Spleen (tissue), 11 donors: ENCODE data around the gene NUP98. TPM values are rescaled to one million over a fixed set of nuclear protein-coding genes. Genes with fewer than 3 reads are reported as not detected.
A peak's percentile ranks its signal among the peaks of the same experiment; 100 is the strongest.

Source experiments
- DNase-seq: peaks from one replicate; pipeline ENCODE4 v3.0.0-alpha.2; 2020
- H3K27ac ChIP-seq, 8 donors: fragments of 200-600 bp; sonication (generic) in 7 of 8; 1 replicate in 4 of 8; 2 replicates in 4 of 8; pipeline versions ENCODE4 v1.5.0 to v1.8.0; 2016 to 2021; ENCODE audit warnings: inconsistent platforms in 4 of 8, mild to moderate bottlenecking in 4 of 8, moderate library complexity in 1 of 8
- H3K27me3 ChIP-seq, 7 donors: fragments of 200-600 bp; sonication (generic) in 6 of 7; replicated peaks in 1 of 7; 1 replicate in 4 of 7; 2 replicates in 3 of 7; pipeline versions ENCODE4 v1.5.0 to v1.8.0; 2016 to 2021; ENCODE audit warnings: inconsistent platforms in 3 of 7, mild to moderate bottlenecking in 1 of 7
- H3K36me3 ChIP-seq, 6 donors: fragments of 200-600 bp; sonication (generic) in 5 of 6; 1 replicate in 4 of 6; 2 replicates in 2 of 6; pipeline versions ENCODE4 v1.5.0 to v1.8.0; 2016 to 2021; ENCODE audit warnings: inconsistent platforms in 2 of 6
- H3K4me1 ChIP-seq, 6 donors: fragments of 200-600 bp; sonication (generic) in 5 of 6; 1 replicate in 3 of 6; 2 replicates in 3 of 6; pipeline versions ENCODE4 v1.5.0 to v1.8.0; 2016 to 2021; ENCODE audit warnings: inconsistent platforms in 3 of 6
- H3K4me3 ChIP-seq, 8 donors: fragments of 200-600 bp; sonication (generic) in 7 of 8; 1 replicate in 4 of 8; 2 replicates in 4 of 8; pipeline versions ENCODE4 v1.5.0 to v1.8.0; 2016 to 2021; ENCODE audit warnings: inconsistent platforms in 4 of 8, mild to moderate bottlenecking in 4 of 8, moderate library complexity in 2 of 8
- H3K9me3 ChIP-seq, 8 donors: fragments of 200-600 bp; sonication (generic) in 7 of 8; 1 replicate in 4 of 8; 2 replicates in 4 of 8; pipeline versions ENCODE4 v1.5.0 to v1.8.0; 2016 to 2021; ENCODE audit warnings: inconsistent platforms in 4 of 8
- POLR2A ChIP-seq, 3 donors: fragments of 450-650 bp; IDR thresholded peaks; one replicate each; pipeline ENCODE4 v1.5.1; 2017; ENCODE audit warnings: antibody characterized with exemption in 3 of 3, mild to moderate bottlenecking in 1 of 3
- POLR2AphosphoS5 ChIP-seq, 3 donors: sonication (generic); formaldehyde crosslinking; IDR thresholded peaks; one replicate each; pipeline ENCODE4 v1.5.1; 2017; ENCODE audit warnings: antibody characterized with exemption in 3 of 3
- WGBS, 5 donors: extraction: QIAGEN DNeasy Blood & Tissue Kit in 3 of 5; methylation state at CpG; one replicate each; pipeline versions ENCODE4 v1.1.5 to v1.1.7; 2013 to 2018; 5-methylcytosine and 5-hydroxymethylcytosine counted together
- intact Hi-C: fragments of 100-400 bp; cut with DNase I; formaldehyde crosslinking; loops from one replicate; pipeline ENCODE4 v1.15.0; 2023; ENCODE audit warnings: low total_unique reads
- polyA plus RNA-seq, 3 donors: library from polyadenylated mRNA; stranded (reverse); fragments of 200-250 nt; gene quantifications; one replicate each; pipeline ENCODE4 v1.2.1, GENCODE V29; 2013
- total RNA-seq, 7 donors: library from RNA; depleted of rRNA in 3 of 7; stranded (reverse); fragments of >200 nt in 3 of 7; fragmentation: NEBNext Ultra II Directional in 4 of 7; extraction: Animal tissue kit (Norgen Biotek cat#: 25700) in 4 of 7; gene quantifications; one replicate each; pipeline versions ENCODE4 v1.1.0 to v1.2.1, GENCODE V29; 2016 to 2021
- TF ChIP-seq, protein P1 (sequence below), 11 experiments: fragments of 200-600 bp in 7 of 11; fragments of 450-650 bp in 4 of 11; sonication (generic) in 4 of 11; IDR thresholded peaks in 8 of 11; conservative IDR thresholded peaks in 3 of 11; 1 replicate in 7 of 11; 2 replicates in 4 of 11; pipeline versions ENCODE4 v1.4.0 to v1.8.0; 2016 to 2021; ENCODE audit warnings: antibody characterized with exemption in 11 of 11, inconsistent platforms in 4 of 11, mild to moderate bottlenecking in 1 of 11
- donor health status: healthy with polysubstance abuse.
- donor health status: DM: no; HTN: no; CAD: no; lungs with moderate emphysema.
- donor health status: DM: no; HTN: no; CAD: no.
- donor health status: Bipolar disorder and iron deficiency.
- donor health status: healthy.
- donor health status: DM: no; HTN: no; CAD: no.
- donor health status: DM: yes; HTN: yes; CAD: no.

The NUP98 gene
- total and polyA plus RNA-seq, 10 donors = 12.6 to 171 (median 88.7) TPM

- H3K9me3 ChIP-seq = no peaks in the 10 kb centered on the region
- H3K27me3 ChIP-seq = no peaks in the 10 kb centered on the region
- WGBS, 5 donors = 89 to 100% (median 91%) methylated on average over 2 to 3 of the region's 3 CpGs
- DNase-seq = no peak
- peaks cover 0 to 44% (median 23%) of the 10 kb centered on the region in 6 donors for H3K4me1 ChIP-seq
- TF ChIP-seq, protein P1, sequence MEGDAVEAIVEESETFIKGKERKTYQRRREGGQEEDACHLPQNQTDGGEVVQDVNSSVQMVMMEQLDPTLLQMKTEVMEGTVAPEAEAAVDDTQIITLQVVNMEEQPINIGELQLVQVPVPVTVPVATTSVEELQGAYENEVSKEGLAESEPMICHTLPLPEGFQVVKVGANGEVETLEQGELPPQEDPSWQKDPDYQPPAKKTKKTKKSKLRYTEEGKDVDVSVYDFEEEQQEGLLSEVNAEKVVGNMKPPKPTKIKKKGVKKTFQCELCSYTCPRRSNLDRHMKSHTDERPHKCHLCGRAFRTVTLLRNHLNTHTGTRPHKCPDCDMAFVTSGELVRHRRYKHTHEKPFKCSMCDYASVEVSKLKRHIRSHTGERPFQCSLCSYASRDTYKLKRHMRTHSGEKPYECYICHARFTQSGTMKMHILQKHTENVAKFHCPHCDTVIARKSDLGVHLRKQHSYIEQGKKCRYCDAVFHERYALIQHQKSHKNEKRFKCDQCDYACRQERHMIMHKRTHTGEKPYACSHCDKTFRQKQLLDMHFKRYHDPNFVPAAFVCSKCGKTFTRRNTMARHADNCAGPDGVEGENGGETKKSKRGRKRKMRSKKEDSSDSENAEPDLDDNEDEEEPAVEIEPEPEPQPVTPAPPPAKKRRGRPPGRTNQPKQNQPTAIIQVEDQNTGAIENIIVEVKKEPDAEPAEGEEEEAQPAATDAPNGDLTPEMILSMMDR (IDR thresholded peaks at IDR 0.05 in 8 of 11, conservative IDR thresholded peaks at IDR 0.05 in 3 of 11) = no peak
- TF ChIP-seq POLR2A (IDR thresholded peaks at IDR 0.05) = no peak
- no peak for TF ChIP-seq POLR2AphosphoS5 (IDR thresholded peaks at IDR 0.05)
- H3K36me3 ChIP-seq = peaks cover 0 to 41% (median 28%) of the 10 kb centered on the region in 6 donors
- no peak overlapping the region for H3K27ac ChIP-seq
- H3K4me3 ChIP-seq = no peak overlapping the region
- intact Hi-C loops = no loop called here
These were observed 25.9 kb upstream of the NUP98 start for GRCh38 chr11:3823303-3823702.

DNA sequence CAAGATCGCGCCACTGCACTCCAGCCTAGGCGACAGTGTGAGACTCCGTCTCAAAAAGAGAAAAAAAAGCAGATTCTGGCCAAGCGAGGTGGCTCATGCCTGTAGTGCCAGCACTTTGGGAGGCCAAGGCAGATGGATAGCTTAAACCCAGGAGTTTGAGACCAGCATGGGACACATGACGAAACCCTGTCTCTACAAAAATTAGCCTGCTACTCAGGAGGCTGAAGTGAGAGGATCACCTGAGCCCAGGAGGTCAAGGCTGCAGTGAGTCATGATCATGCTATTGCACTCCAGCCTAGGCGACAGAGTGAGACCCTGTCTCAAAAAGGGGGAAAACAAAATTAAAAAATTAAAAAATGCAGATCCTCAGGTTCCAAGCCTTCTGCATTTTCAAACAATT lies 25.0 kb upstream of the NUP98 start:
- DNase-seq = no peak
- H3K9me3 ChIP-seq = no peaks in the 10 kb centered on the region
- H3K4me1 ChIP-seq = peaks cover 0 to 34% (median 20%) of the 10 kb centered on the region in 6 donors
- no peak overlapping the region for H3K4me3 ChIP-seq
- no peak overlapping the region for H3K27ac ChIP-seq
- intact Hi-C loops = no loop called here
- TF ChIP-seq POLR2AphosphoS5 (IDR thresholded peaks at IDR 0.05) (no peak), POLR2A (IDR thresholded peaks at IDR 0.05) (no peak)
- TF ChIP-seq, protein P1 (IDR thresholded peaks at IDR 0.05 in 8 of 11, conservative IDR thresholded peaks at IDR 0.05 in 3 of 11) = no peak
- WGBS, 5 donors = 93 to 98% (median 94%) methylated on average over 5 to 7 of the region's 7 CpGs
- H3K27me3 ChIP-seq = no peaks in the 10 kb centered on the region
- H3K36me3 ChIP-seq = peaks cover 0 to 32% (median 19%) of the 10 kb centered on the region in 6 donors

- Histone ChIP-seq H3K4me3 (no peak overlapping the region), H3K4me1 (peaks cover 0 to 21% (median 13%) of the 10 kb centered on the region in 6 donors), H3K36me3 (peaks cover 0 to 18% (median 7%) of the 10 kb centered on the region in 6 donors), H3K9me3 (no peaks in the 10 kb centered on the region), H3K27me3 (no peaks in the 10 kb centered on the region), H3K27ac (no peak overlapping the region)
- intact Hi-C loops = no loop called here
- DNase-seq = peak; percentile 6
- TF ChIP-seq POLR2A (IDR thresholded peaks at IDR 0.05) (no peak), POLR2AphosphoS5 (IDR thresholded peaks at IDR 0.05) (no peak)
- TF ChIP-seq, protein P1 (IDR thresholded peaks at IDR 0.05 in 8 of 11, conservative IDR thresholded peaks at IDR 0.05 in 3 of 11) = no peak
- WGBS, 5 donors = 93 to 100% (median 97%) methylated on average over 2 of the region's 2 CpGs
These were observed 23.6 kb upstream of the NUP98 start for GRCh38 chr11:3820971-3821370.

GRCh38 chr11:3817181-3817800 lies 19.9 kb upstream of the NUP98 start:
- 82 to 90% (median 84%) methylated on average over 10 of the region's 10 CpGs for WGBS, 5 donors
- no peak overlapping the region for H3K4me3 ChIP-seq
- H3K27ac ChIP-seq = no peak overlapping the region
- no peaks in the 10 kb centered on the region for H3K9me3 ChIP-seq
- TF ChIP-seq POLR2A (IDR thresholded peaks at IDR 0.05) (no peak), POLR2AphosphoS5 (IDR thresholded peaks at IDR 0.05) (no peak)
- TF ChIP-seq, protein P1 (IDR thresholded peaks at IDR 0.05 in 8 of 11, conservative IDR thresholded peaks at IDR 0.05 in 3 of 11) = no peak
- intact Hi-C loops = no loop called here
- no peaks in the 10 kb centered on the region for H3K27me3 ChIP-seq
- DNase-seq = peak; percentile 56
- no peaks in the 10 kb centered on the region for H3K4me1 ChIP-seq
- H3K36me3 ChIP-seq = no peaks in the 10 kb centered on the region
